Measurements from ENCODE around the gene ZNHIT3. TPM values are rescaled to one million over a fixed set of nuclear protein-coding genes. Genes with fewer than 3 reads are reported as not detected.
"Not testable (repeated sequence)": the region's sequence is repeated elsewhere in the genome, so short reads cannot be mapped to it uniquely, and the experiment has no call there.

The ZNHIT3 gene
- polyA plus RNA-seq, 2 of the 4 experiments (the other 2 are of a cell fraction): 117 to 166 TPM

DNA sequence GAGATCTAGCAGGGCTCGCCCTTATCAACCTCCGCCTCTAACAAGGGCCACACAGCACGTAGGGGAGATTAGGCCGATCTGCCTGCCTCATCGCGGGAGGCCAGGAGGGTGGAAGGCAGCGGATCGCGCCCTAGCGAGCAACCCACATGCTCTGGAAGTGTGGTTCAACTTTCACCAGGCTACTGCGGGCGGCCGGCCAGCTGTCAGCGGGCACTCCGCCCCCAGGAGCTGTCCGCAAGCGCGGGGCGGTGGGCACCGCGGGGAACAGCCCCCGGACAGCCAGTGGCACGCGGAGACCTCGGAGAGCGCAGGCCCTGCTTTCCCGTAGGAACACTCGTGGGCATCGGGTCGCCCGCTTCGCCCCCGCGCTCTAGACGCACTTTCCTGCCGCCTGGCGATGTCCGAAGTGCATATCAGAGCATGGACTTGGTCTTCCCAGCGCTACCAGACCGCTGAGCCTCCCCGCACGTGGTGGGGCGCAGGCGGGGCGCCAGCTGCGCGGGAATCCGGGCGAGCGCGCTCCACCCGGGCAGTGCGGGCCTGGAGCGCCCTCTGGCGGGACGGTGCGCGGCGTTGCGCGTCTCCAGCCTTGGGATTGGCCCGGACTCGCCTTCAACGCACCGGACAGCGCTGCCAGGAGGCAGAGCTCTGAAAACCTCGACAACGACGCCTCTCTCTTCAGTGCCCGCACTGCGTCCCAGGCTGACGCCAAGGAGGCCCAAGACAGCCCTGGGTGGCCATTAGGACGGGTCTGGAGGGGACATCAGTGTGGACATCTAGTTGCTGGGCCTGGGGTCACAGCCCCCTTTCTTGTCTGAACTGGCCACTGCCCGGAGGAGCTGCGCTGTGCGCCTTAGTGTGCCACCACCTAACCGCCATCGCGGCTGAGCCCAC, 3.6 kb upstream of the ZNHIT3 start:
- no peak for FAIRE-seq

DNA sequence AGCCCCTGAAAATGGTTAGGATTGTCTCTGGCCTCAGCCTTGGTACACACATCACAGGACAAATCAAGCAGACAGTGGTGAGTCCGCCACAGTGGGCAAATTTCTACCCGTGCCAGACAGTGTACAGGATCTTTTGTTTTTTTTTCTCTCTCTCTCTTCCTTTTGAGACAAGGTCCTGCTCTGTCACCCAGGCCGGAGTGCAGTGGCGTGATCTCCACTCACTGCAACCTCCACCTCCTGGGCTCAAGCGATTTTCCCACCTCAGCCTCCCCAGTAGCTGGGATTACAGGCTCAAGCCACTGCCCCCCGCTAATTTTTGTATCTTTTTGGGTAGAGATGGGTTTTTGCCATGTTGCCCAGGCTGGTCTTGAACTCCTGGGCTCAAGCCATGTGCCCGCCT, 2.5 kb upstream of the ZNHIT3 start:
- CTCF ChIA-PET: interaction anchor here (0.8 to 3.4 kb wide), 23 partner anchors 9 to 608 kb away, joined by 3 to 56 read pairs (median 5); partner anchors contain the start of genes DHRS11 and MYO19
- H3K4me2 ChIP-seq; ATAC-seq; H3K27ac ChIP-seq; POLR2A ChIA-PET; H3K9me3 ChIP-seq; FAIRE-seq; H3K4me3 ChIP-seq; DNase-seq (ENCODE audit: low read depth in 1 of 2, low spot score in 1 of 2): not testable (repeated sequence)
- peaks cover 14% of the 10 kb centered on the region for H3K4me1 ChIP-seq
- WGBS (ENCODE audit: missing lambda C conversion rate): 82% methylated on average over 7 of the region's 7 CpGs

More for the DNA sequence above, 3.6 kb upstream of the ZNHIT3 start:
- DNase-seq (ENCODE audit: low read depth in 1 of 2, low spot score in 1 of 2): peak; percentile 87 to 94
- Histone ChIP-seq H3K9me3 (no peaks in the 10 kb centered on the region), H3K27ac (peak overlapping the region in 1 of 2 experiments; percentile 70; a peak in 4 of 6 replicates), H3K4me3 (peak overlapping the region; percentile 28), H3K4me2 (peak overlapping the region; percentile 72), H3K4me1 (peaks cover 14% of the 10 kb centered on the region)
- peak; percentile 81 to 89 for ATAC-seq
- CTCF ChIA-PET: interaction anchor here (0.6 to 3.4 kb wide), 66 partner anchors 10 to 843 kb away, joined by 3 to 56 read pairs (median 4); partner anchors contain the start of genes CCL16, DHRS11, MYO19 and TAF15
- POLR2A ChIA-PET: interaction anchor here (1.0 kb wide), 1 partner anchor 52 kb away, joined by 4 read pairs; the partner anchor contains the start of genes MYO19 and PIGW
- TF ChIP-seq FOXS1 (CRISPR knock-in tag; IDR thresholded peaks at IDR 0.05): no peak
- 0 out of 2 replicates have a peak, but pooled peaks have one; percentile 16 for TF ChIP-seq TP53 (CRISPR knock-in tag; IDR thresholded peaks at IDR 0.05)
- no peak for TF ChIP-seq MAFK (IDR thresholded peaks at IDR 0.05; ENCODE audit: partially characterized antibody)
- TF ChIP-seq, protein P1, sequence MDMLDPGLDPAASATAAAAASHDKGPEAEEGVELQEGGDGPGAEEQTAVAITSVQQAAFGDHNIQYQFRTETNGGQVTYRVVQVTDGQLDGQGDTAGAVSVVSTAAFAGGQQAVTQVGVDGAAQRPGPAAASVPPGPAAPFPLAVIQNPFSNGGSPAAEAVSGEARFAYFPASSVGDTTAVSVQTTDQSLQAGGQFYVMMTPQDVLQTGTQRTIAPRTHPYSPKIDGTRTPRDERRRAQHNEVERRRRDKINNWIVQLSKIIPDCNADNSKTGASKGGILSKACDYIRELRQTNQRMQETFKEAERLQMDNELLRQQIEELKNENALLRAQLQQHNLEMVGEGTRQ (IDR thresholded peaks at IDR 0.05): 0 out of 2 replicates have a peak, but pooled peaks have one; percentile 27
- TF ChIP-seq, protein P2, sequence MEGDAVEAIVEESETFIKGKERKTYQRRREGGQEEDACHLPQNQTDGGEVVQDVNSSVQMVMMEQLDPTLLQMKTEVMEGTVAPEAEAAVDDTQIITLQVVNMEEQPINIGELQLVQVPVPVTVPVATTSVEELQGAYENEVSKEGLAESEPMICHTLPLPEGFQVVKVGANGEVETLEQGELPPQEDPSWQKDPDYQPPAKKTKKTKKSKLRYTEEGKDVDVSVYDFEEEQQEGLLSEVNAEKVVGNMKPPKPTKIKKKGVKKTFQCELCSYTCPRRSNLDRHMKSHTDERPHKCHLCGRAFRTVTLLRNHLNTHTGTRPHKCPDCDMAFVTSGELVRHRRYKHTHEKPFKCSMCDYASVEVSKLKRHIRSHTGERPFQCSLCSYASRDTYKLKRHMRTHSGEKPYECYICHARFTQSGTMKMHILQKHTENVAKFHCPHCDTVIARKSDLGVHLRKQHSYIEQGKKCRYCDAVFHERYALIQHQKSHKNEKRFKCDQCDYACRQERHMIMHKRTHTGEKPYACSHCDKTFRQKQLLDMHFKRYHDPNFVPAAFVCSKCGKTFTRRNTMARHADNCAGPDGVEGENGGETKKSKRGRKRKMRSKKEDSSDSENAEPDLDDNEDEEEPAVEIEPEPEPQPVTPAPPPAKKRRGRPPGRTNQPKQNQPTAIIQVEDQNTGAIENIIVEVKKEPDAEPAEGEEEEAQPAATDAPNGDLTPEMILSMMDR (IDR thresholded peaks at IDR 0.05): peak; percentile 98
- peak; percentile 77; the same call in 1 of the 2 replicates for TF ChIP-seq HOXB5 (CRISPR knock-in tag; IDR thresholded peaks at IDR 0.05)
- TF ChIP-seq NPAS2 (CRISPR knock-in tag; IDR thresholded peaks at IDR 0.05; ENCODE audit: borderline replicate concordance): 0 out of 2 replicates have a peak, but pooled peaks have one; percentile 32
- peak; percentile 46; the same call in 1 of the 2 replicates for TF ChIP-seq MYC (IDR thresholded peaks at IDR 0.05; ENCODE audit: borderline replicate concordance, low read length)
- TF ChIP-seq CBX2 (IDR thresholded peaks at IDR 0.05; ENCODE audit: borderline replicate concordance, low read depth): no peak
- peak; percentile 90 to 98 for TF ChIP-seq RAD21 (conservative IDR thresholded peaks at IDR 0.05 in 1 of 2, IDR thresholded peaks at IDR 0.05 in 1 of 2)
- TF ChIP-seq EHF (CRISPR knock-in tag; IDR thresholded peaks at IDR 0.05): no peak
- TF ChIP-seq BHLHE40 (IDR thresholded peaks at IDR 0.05; ENCODE audit: low read depth, low read length): no peak
- TF ChIP-seq, protein P3, sequence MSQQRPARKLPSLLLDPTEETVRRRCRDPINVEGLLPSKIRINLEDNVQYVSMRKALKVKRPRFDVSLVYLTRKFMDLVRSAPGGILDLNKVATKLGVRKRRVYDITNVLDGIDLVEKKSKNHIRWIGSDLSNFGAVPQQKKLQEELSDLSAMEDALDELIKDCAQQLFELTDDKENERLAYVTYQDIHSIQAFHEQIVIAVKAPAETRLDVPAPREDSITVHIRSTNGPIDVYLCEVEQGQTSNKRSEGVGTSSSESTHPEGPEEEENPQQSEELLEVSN (IDR thresholded peaks at IDR 0.05; ENCODE audit: borderline replicate concordance, low read depth): peak; percentile 100
- 0 out of 2 replicates have a peak, but pooled peaks have one; percentile 12 for TF ChIP-seq HDAC2 (IDR thresholded peaks at IDR 0.05)
- TF ChIP-seq, protein P4, sequence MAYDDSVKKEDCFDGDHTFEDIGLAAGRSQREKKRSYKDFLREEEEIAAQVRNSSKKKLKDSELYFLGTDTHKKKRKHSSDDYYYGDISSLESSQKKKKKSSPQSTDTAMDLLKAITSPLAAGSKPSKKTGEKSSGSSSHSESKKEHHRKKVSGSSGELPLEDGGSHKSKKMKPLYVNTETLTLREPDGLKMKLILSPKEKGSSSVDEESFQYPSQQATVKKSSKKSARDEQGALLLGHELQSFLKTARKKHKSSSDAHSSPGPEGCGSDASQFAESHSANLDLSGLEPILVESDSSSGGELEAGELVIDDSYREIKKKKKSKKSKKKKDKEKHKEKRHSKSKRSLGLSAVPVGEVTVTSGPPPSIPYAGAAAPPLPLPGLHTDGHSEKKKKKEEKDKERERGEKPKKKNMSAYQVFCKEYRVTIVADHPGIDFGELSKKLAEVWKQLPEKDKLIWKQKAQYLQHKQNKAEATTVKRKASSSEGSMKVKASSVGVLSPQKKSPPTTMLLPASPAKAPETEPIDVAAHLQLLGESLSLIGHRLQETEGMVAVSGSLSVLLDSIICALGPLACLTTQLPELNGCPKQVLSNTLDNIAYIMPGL (CRISPR knock-in tag; IDR thresholded peaks at IDR 0.05; ENCODE audit: borderline replicate concordance): no peak
- TF ChIP-seq, protein P5, sequence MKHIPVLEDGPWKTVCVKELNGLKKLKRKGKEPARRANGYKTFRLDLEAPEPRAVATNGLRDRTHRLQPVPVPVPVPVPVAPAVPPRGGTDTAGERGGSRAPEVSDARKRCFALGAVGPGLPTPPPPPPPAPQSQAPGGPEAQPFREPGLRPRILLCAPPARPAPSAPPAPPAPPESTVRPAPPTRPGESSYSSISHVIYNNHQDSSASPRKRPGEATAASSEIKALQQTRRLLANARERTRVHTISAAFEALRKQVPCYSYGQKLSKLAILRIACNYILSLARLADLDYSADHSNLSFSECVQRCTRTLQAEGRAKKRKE (CRISPR knock-in tag; IDR thresholded peaks at IDR 0.05; ENCODE audit: low read depth): peak; percentile 71; the same call in 1 of the 2 replicates
- 0 out of 5 replicates have a peak, but pooled peaks of 1 of the 2 experiments have one; percentile 40 for TF ChIP-seq JUN (IDR thresholded peaks at IDR 0.05)
- TF ChIP-seq POLR2A (IDR thresholded peaks at IDR 0.05; ENCODE audit: low read length): no peak
- peak; percentile 91 for TF ChIP-seq SMC3 (IDR thresholded peaks at IDR 0.05)
- TF ChIP-seq, protein P6, sequence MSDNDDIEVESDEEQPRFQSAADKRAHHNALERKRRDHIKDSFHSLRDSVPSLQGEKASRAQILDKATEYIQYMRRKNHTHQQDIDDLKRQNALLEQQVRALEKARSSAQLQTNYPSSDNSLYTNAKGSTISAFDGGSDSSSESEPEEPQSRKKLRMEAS (IDR thresholded peaks at IDR 0.05): peak; percentile 100
- WGBS (ENCODE audit: missing lambda C conversion rate): 35% methylated on average over 44 of the region's 79 CpGs
